Right lobe of liver (tissue), 6 donors: ENCODE data around the gene PDE4B. TPM values are rescaled to one million over a fixed set of nuclear protein-coding genes. Genes with fewer than 3 reads are reported as not detected.
"Not testable (repeated sequence)": the region's sequence is repeated elsewhere in the genome, so short reads cannot be mapped to it uniquely, and the experiment has no call there.

ENCODE experiments used
- ATAC-seq, 4 donors: fragments of 200-7000 bp; cut with Tn5 transposase; one replicate each; pipeline ENCODE4 v1.9.1; 2020; ENCODE audit warnings: mild to moderate bottlenecking in 4 of 4, moderate library complexity in 4 of 4
- DNase-seq, 3 donors: peaks; one replicate each; pipeline ENCODE4 v3.0.0-alpha.2; 2020
- H3K27ac ChIP-seq, 3 donors: fragments of 200-600 bp; one replicate each; pipeline ENCODE4 v1.8.0; 2022
- H3K27me3 ChIP-seq, 2 donors: fragments of 200-600 bp; one replicate each; pipeline ENCODE4 v1.8.0; 2022
- H3K36me3 ChIP-seq, 4 donors: fragments of 200-600 bp; sonication (generic) in 1 of 4; one replicate each; pipeline versions ENCODE4 v1.5.1 to v1.8.0; 2017 to 2022; ENCODE audit warnings: control low read depth in 1 of 4
- H3K4me1 ChIP-seq, 4 donors: fragments of 200-600 bp; sonication (generic) in 1 of 4; one replicate each; pipeline versions ENCODE4 v1.5.1 to v1.8.0; 2017 to 2022; ENCODE audit warnings: control low read depth in 1 of 4
- H3K4me3 ChIP-seq, 3 donors: fragments of 200-600 bp; one replicate each; pipeline ENCODE4 v1.8.0; 2022
- H3K9me3 ChIP-seq, 4 donors: fragments of 200-600 bp; sonication (generic) in 1 of 4; one replicate each; pipeline versions ENCODE4 v1.5.1 to v1.8.0; 2017 to 2022; ENCODE audit warnings: control low read depth in 1 of 4
- POLR2A ChIP-seq: fragments of 450-650 bp; IDR thresholded peaks from one replicate; pipeline ENCODE4 v1.6.1; 2017; ENCODE audit warnings: antibody characterized with exemption, mild to moderate bottlenecking
- WGBS: methylation state at CpG from one replicate; pipeline ENCODE4 v1.1.6; 2018; ENCODE audit warnings: low coverage, low lambda C conversion rate; ENCODE audit not compliant: insufficient coverage; ENCODE audit errors: missing lambda C conversion rate; 5-methylcytosine and 5-hydroxymethylcytosine counted together
- intact Hi-C, 2 donors: fragments of 100-400 bp; cut with DNase I; formaldehyde crosslinking; loops; one replicate each; pipeline versions ENCODE4 v1.11.2 to v1.14.1; 2022
- total RNA-seq, 6 experiments: library from RNA; depleted of rRNA in 2 of 6; stranded (reverse); fragments of >200 nt in 2 of 6; fragmentation: NEBNext Ultra II Directional in 3 of 6; extraction: Animal tissue kit (Norgen Biotek cat#: 25700) in 3 of 6; gene quantifications; one replicate each; pipeline versions ENCODE4 v1.1.0 to v1.2.4, GENCODE V29; 2016 to 2023
- TF ChIP-seq, protein P1 (sequence below), 4 donors: fragments of 200-600 bp in 3 of 4; fragments of 450-650 bp in 1 of 4; IDR thresholded peaks; one replicate each; pipeline versions ENCODE4 v1.5.1 to v1.8.0; 2016 to 2022; ENCODE audit warnings: antibody characterized with exemption in 4 of 4, mild to moderate bottlenecking in 2 of 4
- donor health status: DM: no; HTN: yes; CAD: no.
- donor health status: DM: no; HTN: no; CAD: no.
- donor health status: DM: no; HTN: no; CAD: no.
- donor health status: DM: no; HTN: yes; CAD: no.
- donor health status: DM: no; HTN: yes; CAD: no.

Gene PDE4B
- total RNA-seq, 6 experiments from 2014 or later, result 1.4 to 6.4 (median 2.4) TPM

- intact Hi-C loops, result no loop called here
- Histone ChIP-seq H3K36me3 (no peaks in the 10 kb centered on the region), H3K9me3 (no peaks in the 10 kb centered on the region), H3K4me3 (no peak overlapping the region), H3K27me3 (no peaks in the 10 kb centered on the region), H3K4me1 (no peaks in the 10 kb centered on the region), H3K27ac (no peak overlapping the region)
- DNase-seq, result no peak
- TF ChIP-seq POLR2A, result no peak
- TF ChIP-seq, protein P1, sequence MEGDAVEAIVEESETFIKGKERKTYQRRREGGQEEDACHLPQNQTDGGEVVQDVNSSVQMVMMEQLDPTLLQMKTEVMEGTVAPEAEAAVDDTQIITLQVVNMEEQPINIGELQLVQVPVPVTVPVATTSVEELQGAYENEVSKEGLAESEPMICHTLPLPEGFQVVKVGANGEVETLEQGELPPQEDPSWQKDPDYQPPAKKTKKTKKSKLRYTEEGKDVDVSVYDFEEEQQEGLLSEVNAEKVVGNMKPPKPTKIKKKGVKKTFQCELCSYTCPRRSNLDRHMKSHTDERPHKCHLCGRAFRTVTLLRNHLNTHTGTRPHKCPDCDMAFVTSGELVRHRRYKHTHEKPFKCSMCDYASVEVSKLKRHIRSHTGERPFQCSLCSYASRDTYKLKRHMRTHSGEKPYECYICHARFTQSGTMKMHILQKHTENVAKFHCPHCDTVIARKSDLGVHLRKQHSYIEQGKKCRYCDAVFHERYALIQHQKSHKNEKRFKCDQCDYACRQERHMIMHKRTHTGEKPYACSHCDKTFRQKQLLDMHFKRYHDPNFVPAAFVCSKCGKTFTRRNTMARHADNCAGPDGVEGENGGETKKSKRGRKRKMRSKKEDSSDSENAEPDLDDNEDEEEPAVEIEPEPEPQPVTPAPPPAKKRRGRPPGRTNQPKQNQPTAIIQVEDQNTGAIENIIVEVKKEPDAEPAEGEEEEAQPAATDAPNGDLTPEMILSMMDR (IDR thresholded peaks at IDR 0.05), result no peak
- no peak for ATAC-seq
- WGBS, result 63% methylated on average over 7 of the region's 7 CpGs
Observed at GRCh38 chr1:66090859-66091457, 298.3 kb downstream of the PDE4B start.

- no peak for TF ChIP-seq POLR2A
- TF ChIP-seq, protein P1 (IDR thresholded peaks at IDR 0.05), result no peak
- Histone ChIP-seq H3K4me3 (no peak overlapping the region), H3K27ac (no peak overlapping the region), H3K4me1 (no peaks in the 10 kb centered on the region), H3K9me3 (no peaks in the 10 kb centered on the region), H3K36me3 (no peaks in the 10 kb centered on the region), H3K27me3 (no peaks in the 10 kb centered on the region)
- 100% methylated on average over 1 of the region's 1 CpG for WGBS
- ATAC-seq (no peak), DNase-seq (no peak)
- intact Hi-C loops, result no loop called here
Observed at GRCh38 chr1:66095190-66095589, 302.5 kb downstream of the PDE4B start.

- intact Hi-C loops, H3K36me3 ChIP-seq, H3K9me3 ChIP-seq, H3K27ac ChIP-seq, H3K4me3 ChIP-seq, ATAC-seq, DNase-seq, H3K4me1 ChIP-seq, H3K27me3 ChIP-seq: not testable (repeated sequence)
- 84% methylated on average over 4 of the region's 4 CpGs for WGBS
Observed at GRCh38 chr1:66100959-66101358, 308.3 kb downstream of the PDE4B start.

- H3K36me3 ChIP-seq, DNase-seq, H3K27ac ChIP-seq, H3K9me3 ChIP-seq, H3K27me3 ChIP-seq, ATAC-seq, intact Hi-C loops, H3K4me1 ChIP-seq, H3K4me3 ChIP-seq: not testable (repeated sequence)
- WGBS, result 94% methylated on average over 3 of the region's 5 CpGs
Observed at GRCh38 chr1:66104076-66104475, 311.4 kb downstream of the PDE4B start.

DNA sequence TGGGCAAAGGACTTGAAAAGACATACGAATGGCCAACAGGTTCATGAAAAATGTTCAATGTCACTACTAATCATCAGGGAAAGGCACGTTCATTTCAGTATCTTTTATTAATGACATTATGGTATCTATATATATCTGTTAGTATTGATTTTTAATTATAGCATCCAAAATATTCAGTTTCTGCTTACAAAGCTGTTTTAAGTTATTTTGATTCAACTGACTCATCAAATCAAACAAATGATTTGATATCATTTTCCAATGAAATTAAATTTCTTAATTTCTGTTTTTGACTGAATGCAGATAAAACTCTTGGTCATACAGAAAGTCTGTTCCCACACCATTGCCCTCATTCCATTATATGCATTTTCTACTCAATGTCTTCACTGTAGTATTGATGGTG is 315.9 kb downstream of the PDE4B start:
- Histone ChIP-seq H3K9me3 (no peaks in the 10 kb centered on the region), H3K4me3 (no peak overlapping the region), H3K4me1 (no peaks in the 10 kb centered on the region), H3K27ac (no peak overlapping the region), H3K27me3 (no peaks in the 10 kb centered on the region), H3K36me3 (no peaks in the 10 kb centered on the region)
- intact Hi-C loops, result no loop called here
- TF ChIP-seq, protein P1 (IDR thresholded peaks at IDR 0.05), result no peak
- TF ChIP-seq POLR2A, result no peak
- DNase-seq, result no peak
- no peak for ATAC-seq
- WGBS, result 53% methylated on average over 2 of the region's 2 CpGs
